HEK293 (cell line): ENCODE data around the gene CNTNAP1.

Source experiments
- BCL11B ChIP-seq: fragments of 450-650 bp; formaldehyde crosslinking; IDR thresholded peaks from 2 replicates; pipeline ENCODE4 v1.5.1; 2016; ENCODE audit warnings: low read depth, missing biosample characterization, missing genetic modification characterization
- KLF9 ChIP-seq: fragments of 450-650 bp; formaldehyde crosslinking; IDR thresholded peaks from 2 replicates; pipeline ENCODE4 v1.5.1; 2016; ENCODE audit warnings: missing biosample characterization, missing genetic modification characterization, low read depth
- ZBTB17 ChIP-seq: fragments of 450-650 bp; formaldehyde crosslinking; IDR thresholded peaks from 2 replicates; pipeline ENCODE4 v1.5.1; 2016; ENCODE audit warnings: missing biosample characterization, missing genetic modification characterization
- ZFHX2 ChIP-seq: fragments of 450-650 bp; formaldehyde crosslinking; conservative IDR thresholded peaks from 2 replicates; pipeline ENCODE4 v1.5.1; 2016; ENCODE audit warnings: missing biosample characterization, missing genetic modification characterization
- ZFP69B ChIP-seq: fragments of 450-650 bp; formaldehyde crosslinking; IDR thresholded peaks from 2 replicates; pipeline ENCODE4 v1.5.1; 2016; ENCODE audit warnings: missing biosample characterization, missing genetic modification characterization
- ZNF335 ChIP-seq: fragments of 450-650 bp; formaldehyde crosslinking; conservative IDR thresholded peaks from 2 replicates; pipeline ENCODE4 v1.5.1; 2016; ENCODE audit warnings: missing biosample characterization, missing genetic modification characterization
- ZNF366 ChIP-seq: fragments of 450-650 bp; formaldehyde crosslinking; conservative IDR thresholded peaks from 2 replicates; pipeline ENCODE4 v1.5.1; 2016; ENCODE audit warnings: missing biosample characterization, missing genetic modification characterization
- ZNF600 ChIP-seq: fragments of 450-650 bp; formaldehyde crosslinking; IDR thresholded peaks from 2 replicates; pipeline ENCODE4 v1.5.1; 2016; ENCODE audit warnings: missing biosample characterization, missing genetic modification characterization
- ZNF76 ChIP-seq: fragments of 450-650 bp; formaldehyde crosslinking; IDR thresholded peaks from 2 replicates; pipeline ENCODE4; 2016; ENCODE audit warnings: low read depth, missing biosample characterization, missing genetic modification characterization, borderline replicate concordance
- TF ChIP-seq, protein P1 (sequence below): fragments of 450-650 bp; formaldehyde crosslinking; IDR thresholded peaks from 2 replicates; pipeline ENCODE4 v1.5.1; 2016; ENCODE audit warnings: missing biosample characterization, missing genetic modification characterization
- TF ChIP-seq, protein P2 (sequence below): fragments of 450-650 bp; formaldehyde crosslinking; IDR thresholded peaks from 2 replicates; pipeline ENCODE4 v1.5.1; 2017; ENCODE audit warnings: missing biosample characterization, missing genetic modification characterization
- TF ChIP-seq, protein P3 (sequence below): fragments of 450-650 bp; formaldehyde crosslinking; IDR thresholded peaks from 2 replicates; pipeline ENCODE4 v1.5.1; 2016; ENCODE audit warnings: missing biosample characterization, missing genetic modification characterization
- TF ChIP-seq, protein P4 (sequence below): fragments of 450-650 bp; formaldehyde crosslinking; IDR thresholded peaks from 2 replicates; pipeline ENCODE4 v1.5.1; 2016; ENCODE audit warnings: missing biosample characterization, missing genetic modification characterization
- TF ChIP-seq, protein P5 (sequence below): fragments of 450-650 bp; formaldehyde crosslinking; IDR thresholded peaks from 2 replicates; pipeline ENCODE4 v1.5.1; 2017; ENCODE audit warnings: missing biosample characterization, missing genetic modification characterization
- TF ChIP-seq, protein P6 (sequence below): fragments of 450-650 bp; formaldehyde crosslinking; IDR thresholded peaks from 2 replicates; pipeline ENCODE4 v1.5.1; 2016; ENCODE audit warnings: missing biosample characterization, missing genetic modification characterization

CNTNAP1 gene

DNA sequence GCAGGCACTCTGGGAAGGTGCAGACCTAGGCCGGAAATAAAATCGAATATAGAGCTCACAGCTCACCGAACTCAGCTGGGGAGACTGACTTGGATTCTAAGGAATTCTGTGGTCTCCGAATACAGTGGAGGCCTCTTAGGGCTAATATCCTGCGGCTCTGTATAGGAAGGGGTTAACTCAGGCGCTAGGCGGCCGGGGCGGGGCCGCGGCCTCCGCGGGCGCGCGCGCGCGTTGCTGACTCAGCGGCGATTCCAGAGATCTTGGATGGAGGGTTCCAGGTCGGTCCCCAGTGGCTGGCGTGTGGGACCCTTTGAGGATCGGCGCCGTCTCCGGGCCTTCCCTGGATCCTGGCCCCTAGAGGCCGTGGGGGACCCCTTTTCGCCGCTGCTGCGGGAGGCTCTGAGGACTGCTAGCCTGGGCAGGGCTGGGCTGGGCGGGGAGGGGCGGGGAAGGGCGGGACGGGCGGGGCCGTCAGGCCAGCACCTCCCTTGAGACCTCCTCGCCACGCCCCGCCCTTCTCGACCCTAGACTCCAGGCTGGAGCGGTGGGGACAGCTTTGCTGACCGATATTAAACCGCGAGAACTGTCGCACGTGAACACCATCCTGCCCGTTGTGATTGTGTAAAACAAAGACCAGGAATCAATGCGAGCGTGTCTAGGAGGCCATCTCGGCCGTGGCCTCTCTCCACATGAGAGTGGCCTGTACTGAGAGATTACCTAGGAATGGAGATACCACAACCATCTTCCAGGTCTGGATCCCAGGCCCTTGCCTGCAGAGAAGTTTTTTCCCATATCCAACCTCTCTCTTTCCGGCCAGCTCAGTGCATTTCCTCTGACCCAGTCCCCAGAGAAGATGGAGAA, 4.2 kb upstream of the CNTNAP1 start (continued):
- TF ChIP-seq, protein P1, sequence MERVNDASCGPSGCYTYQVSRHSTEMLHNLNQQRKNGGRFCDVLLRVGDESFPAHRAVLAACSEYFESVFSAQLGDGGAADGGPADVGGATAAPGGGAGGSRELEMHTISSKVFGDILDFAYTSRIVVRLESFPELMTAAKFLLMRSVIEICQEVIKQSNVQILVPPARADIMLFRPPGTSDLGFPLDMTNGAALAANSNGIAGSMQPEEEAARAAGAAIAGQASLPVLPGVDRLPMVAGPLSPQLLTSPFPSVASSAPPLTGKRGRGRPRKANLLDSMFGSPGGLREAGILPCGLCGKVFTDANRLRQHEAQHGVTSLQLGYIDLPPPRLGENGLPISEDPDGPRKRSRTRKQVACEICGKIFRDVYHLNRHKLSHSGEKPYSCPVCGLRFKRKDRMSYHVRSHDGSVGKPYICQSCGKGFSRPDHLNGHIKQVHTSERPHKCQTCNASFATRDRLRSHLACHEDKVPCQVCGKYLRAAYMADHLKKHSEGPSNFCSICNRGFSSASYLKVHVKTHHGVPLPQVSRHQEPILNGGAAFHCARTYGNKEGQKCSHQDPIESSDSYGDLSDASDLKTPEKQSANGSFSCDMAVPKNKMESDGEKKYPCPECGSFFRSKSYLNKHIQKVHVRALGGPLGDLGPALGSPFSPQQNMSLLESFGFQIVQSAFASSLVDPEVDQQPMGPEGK (tag by site-specific recombination): peak; percentile 56
- TF ChIP-seq KLF9 (tag by site-specific recombination): peak; percentile 48; the same call in 1 of the 2 replicates
- peak; percentile 98 for TF ChIP-seq ZFP69B
- peak; percentile 81 for TF ChIP-seq ZNF600 (tag by site-specific recombination)
- peak; percentile 14 for TF ChIP-seq ZNF335 (tag by site-specific recombination)
- 0 out of 2 replicates have a peak, but pooled peaks have one; percentile 9 for TF ChIP-seq ZFHX2
- TF ChIP-seq BCL11B (tag by site-specific recombination): peak; percentile 45; the same call in 1 of the 2 replicates
- TF ChIP-seq, protein P2, sequence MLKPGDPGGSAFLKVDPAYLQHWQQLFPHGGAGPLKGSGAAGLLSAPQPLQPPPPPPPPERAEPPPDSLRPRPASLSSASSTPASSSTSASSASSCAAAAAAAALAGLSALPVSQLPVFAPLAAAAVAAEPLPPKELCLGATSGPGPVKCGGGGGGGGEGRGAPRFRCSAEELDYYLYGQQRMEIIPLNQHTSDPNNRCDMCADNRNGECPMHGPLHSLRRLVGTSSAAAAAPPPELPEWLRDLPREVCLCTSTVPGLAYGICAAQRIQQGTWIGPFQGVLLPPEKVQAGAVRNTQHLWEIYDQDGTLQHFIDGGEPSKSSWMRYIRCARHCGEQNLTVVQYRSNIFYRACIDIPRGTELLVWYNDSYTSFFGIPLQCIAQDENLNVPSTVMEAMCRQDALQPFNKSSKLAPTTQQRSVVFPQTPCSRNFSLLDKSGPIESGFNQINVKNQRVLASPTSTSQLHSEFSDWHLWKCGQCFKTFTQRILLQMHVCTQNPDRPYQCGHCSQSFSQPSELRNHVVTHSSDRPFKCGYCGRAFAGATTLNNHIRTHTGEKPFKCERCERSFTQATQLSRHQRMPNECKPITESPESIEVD: no peak
- TF ChIP-seq, protein P3, sequence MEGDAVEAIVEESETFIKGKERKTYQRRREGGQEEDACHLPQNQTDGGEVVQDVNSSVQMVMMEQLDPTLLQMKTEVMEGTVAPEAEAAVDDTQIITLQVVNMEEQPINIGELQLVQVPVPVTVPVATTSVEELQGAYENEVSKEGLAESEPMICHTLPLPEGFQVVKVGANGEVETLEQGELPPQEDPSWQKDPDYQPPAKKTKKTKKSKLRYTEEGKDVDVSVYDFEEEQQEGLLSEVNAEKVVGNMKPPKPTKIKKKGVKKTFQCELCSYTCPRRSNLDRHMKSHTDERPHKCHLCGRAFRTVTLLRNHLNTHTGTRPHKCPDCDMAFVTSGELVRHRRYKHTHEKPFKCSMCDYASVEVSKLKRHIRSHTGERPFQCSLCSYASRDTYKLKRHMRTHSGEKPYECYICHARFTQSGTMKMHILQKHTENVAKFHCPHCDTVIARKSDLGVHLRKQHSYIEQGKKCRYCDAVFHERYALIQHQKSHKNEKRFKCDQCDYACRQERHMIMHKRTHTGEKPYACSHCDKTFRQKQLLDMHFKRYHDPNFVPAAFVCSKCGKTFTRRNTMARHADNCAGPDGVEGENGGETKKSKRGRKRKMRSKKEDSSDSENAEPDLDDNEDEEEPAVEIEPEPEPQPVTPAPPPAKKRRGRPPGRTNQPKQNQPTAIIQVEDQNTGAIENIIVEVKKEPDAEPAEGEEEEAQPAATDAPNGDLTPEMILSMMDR (tag by site-specific recombination): 0 out of 2 replicates have a peak, but pooled peaks have one; percentile 17
- TF ChIP-seq ZNF366 (tag by site-specific recombination): peak; percentile 63; the same call in 1 of the 2 replicates
- TF ChIP-seq, protein P4, sequence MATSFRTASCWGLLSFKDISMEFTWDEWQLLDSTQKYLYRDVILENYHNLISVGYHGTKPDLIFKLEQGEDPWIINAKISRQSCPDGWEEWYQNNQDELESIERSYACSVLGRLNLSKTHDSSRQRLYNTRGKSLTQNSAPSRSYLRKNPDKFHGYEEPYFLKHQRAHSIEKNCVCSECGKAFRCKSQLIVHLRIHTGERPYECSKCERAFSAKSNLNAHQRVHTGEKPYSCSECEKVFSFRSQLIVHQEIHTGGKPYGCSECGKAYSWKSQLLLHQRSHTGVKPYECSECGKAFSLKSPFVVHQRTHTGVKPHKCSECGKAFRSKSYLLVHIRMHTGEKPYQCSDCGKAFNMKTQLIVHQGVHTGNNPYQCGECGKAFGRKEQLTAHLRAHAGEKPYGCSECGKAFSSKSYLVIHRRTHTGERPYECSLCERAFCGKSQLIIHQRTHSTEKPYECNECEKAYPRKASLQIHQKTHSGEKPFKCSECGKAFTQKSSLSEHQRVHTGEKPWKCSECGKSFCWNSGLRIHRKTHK (tag by site-specific recombination): no peak
- TF ChIP-seq ZBTB17: peak; percentile 65; the same call in 1 of the 2 replicates
- peak; percentile 12; the same call in 1 of the 2 replicates for TF ChIP-seq ZNF76
- TF ChIP-seq, protein P5, sequence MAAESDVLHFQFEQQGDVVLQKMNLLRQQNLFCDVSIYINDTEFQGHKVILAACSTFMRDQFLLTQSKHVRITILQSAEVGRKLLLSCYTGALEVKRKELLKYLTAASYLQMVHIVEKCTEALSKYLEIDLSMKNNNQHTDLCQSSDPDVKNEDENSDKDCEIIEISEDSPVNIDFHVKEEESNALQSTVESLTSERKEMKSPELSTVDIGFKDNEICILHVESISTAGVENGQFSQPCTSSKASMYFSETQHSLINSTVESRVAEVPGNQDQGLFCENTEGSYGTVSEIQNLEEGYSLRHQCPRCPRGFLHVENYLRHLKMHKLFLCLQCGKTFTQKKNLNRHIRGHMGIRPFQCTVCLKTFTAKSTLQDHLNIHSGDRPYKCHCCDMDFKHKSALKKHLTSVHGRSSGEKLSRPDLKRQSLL (tag by site-specific recombination): peak; percentile 34; the same call in 1 of the 2 replicates
- TF ChIP-seq, protein P6, sequence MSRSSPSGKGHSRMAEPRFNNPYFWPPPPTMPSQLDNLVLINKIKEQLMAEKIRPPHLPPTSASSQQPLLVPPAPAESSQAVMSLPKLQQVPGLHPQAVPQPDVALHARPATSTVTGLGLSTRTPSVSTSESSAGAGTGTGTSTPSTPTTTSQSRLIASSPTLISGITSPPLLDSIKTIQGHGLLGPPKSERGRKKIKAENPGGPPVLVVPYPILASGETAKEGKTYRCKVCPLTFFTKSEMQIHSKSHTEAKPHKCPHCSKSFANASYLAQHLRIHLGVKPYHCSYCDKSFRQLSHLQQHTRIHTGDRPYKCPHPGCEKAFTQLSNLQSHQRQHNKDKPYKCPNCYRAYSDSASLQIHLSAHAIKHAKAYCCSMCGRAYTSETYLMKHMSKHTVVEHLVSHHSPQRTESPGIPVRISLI (tag by site-specific recombination): no peak
